Fibroblast of peridontal ligament (primary cell): ENCODE results near the gene TSPAN9.
A peak's percentile ranks its signal among the peaks of the same experiment; 100 is the strongest.

Experiments used
- DNase-seq: peaks from one replicate; pipeline ENCODE4 v3.0.0-alpha.2; 2010; ENCODE audit errors: extremely low read depth

TSPAN9 gene

GRCh38 chr12:3078086-3078820, 1.1 kb downstream of the TSPAN9 start:
- DNase-seq = no peak

- no peak for DNase-seq
These were observed 3.9 kb downstream of the TSPAN9 start for GRCh38 chr12:3081091-3081490.

- no peak for DNase-seq
These were observed 4.7 kb downstream of the TSPAN9 start for GRCh38 chr12:3081886-3082285.

DNA sequence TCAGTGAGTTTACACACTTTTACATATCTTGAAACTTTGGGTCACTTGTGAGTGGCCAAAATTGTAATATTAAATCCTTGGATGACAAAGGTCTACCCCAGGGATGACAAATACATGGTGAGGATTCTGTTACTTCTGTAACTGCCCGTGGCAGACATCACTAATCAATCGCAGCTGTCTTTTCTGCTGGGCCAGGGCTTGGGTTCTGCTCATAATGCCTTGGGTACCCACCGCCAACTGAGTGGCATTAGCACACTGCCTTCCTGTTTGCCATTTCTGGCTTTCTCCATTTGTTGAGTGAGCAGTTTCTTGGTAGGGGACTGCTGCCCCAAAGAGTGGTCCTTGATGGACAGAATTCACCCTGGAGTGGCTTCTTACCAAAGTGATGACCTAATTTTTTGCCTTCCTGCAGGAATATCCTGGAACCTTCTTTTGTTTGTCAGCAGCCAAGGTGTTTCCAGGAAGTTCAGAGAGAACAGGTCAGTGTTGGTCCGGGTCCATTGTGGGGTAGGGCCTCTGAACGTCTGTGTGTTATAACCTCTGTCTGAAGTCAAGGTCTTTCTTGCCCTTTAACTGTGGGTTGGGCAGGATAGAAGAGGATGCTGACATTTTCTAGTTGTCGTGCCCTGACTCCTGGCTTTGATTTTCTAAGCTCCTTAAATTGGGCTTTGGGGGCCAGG, 6.2 kb downstream of the TSPAN9 start:
- DNase-seq = no peak

DNA sequence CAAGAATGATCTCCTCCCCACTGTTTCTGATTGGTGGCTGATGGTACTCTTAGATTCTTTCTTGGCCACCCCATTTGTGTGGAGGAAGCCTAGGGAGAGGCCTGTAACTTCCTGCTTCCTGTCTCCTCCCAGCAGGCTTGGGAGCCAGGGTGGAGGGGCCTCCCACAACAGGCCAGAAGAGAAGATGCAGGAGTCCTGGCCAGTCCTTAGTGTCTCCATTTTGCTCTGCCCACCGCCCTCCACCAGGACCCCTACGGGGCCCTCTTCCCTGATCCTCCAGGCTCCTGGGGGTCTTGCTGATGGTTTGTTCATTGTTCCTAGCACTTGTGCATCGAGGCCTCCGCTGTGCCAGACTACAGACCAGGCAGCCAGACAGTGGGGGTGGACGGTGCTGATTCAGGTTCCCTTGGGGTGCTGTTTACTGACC, 6.8 kb downstream of the TSPAN9 start:
- no peak for DNase-seq

DNA sequence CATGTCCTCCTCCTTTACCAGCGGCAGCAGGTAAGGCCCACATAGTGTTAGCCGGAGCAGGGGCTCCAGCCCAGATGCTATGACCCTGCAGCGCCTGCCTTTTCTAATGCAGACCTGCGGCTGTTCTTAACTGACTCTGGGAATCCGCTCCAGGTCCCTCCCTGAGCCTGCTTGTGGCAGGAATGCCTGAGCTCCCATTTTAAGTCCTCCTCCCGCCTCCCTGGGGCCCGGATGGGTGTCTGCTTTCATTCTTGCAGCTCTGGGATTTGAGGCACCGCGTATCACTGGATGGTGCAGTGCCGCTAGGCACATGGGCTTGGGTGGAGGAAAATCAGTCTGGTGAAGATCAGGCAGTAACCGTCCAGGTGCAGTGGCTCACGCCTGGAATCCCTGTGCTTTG, 7.6 kb downstream of the TSPAN9 start:
- no peak for DNase-seq

DNA sequence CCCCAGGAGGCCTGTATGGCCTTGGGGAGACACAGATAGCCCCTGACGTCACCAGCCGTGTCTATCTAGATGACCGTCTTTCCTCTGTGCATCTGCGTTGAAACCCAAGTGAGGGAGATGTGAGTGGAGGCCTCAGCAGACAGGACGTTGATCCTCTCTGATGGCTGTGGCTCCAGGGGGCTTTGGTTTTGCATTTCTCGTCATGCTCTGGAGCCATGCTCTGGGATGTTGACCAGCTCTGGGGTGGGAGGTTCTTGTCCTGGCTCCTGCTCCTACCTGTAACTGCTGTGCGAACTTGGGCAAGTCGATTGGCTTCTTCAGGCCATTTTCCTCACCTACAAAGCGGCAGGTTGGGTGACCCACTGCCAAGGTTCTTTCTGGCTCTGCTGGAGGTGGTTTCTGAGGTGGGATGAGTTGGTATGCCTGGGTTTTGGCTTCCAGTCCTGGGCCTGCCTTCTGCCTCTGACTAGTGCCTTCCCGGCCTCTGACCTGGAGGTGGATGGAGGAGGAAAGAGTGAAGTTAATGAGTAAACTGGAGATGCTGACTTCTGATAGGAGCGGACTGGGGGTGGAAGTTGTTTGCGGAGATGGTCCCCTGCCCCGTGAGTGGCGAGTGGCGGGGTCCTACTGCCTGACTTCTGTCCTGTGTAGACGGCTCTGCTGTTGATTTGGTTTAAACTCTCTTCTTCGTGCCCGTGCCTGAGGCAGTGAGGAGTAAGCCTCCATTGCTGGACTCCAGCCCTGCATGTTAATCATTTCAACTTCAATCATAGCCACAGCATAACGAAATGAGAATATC, 8.4 kb downstream of the TSPAN9 start:
- DNase-seq = no peak

GRCh38 chr12:3086211-3086610, 9.0 kb downstream of the TSPAN9 start:
- DNase-seq = no peak

DNA sequence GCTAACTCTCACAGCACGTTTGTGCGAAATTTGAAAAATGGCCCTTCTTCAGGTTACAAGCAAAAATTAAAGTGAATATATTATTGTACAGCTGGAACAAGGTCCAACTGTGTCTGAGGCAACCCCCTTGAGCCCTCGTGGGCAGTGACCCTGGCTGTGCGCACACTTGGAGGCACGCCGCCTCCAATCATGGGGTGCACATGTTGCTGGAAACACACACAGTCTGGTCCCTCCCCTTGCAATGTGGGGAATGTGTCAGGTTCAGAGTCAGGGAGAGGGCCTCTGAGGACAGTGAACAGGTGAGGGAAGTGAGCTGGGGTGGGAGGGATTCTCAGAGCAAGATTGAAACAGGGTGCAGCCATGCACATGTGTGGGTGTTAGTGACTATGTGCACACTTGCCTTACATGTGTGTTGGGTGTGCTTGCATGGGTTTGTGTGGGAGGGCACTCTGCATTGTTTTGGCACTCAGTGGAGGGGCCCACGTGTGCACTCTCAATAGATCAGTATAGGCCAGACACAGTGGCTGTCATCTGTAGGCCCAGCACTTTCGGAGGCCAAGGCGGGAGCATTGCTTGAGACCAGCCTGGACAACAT, 9.6 kb downstream of the TSPAN9 start:
- no peak for DNase-seq

GRCh38 chr12:3087758-3088650, 10.8 kb downstream of the TSPAN9 start:
- DNase-seq = no peak

GRCh38 chr12:3089588-3089987, 12.4 kb downstream of the TSPAN9 start:
- no peak for DNase-seq

DNA sequence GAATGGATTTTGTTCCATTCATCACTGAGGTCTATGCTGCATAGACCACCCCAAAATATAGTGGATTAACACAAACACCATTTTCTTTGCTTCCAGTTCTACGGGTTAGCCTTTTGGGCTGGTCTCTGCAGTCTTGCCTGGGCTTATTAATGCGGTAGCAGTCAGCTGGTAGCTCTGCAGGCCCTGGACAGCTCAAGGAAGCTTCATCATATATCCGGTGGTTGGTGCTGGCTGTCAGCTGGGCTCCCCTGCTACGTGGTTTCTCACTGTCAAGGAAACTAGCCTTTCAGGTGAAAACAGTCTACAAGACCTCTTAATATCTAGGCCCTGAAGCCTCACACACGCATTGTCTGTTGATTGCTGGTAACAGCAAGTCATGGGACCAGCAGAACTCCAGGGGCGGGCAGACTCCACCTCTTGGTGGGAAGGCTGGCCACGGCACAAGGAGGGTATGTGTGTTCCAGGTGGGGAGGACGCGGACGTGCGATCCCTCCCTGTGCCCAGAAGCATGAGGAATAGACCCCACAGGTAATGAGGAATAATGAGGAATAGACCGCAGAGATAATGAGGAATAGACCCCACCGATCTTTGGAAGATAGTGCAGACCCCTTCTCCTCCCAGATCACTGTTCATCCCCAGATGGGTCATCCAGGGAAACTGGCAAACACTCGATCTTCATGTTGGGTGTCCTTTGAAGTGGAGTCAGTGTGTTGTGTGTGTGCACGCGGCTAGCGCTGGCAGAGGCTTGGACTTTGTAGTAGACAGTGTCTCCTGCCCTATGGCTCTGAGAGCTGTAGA, 13.3 kb downstream of the TSPAN9 start:
- no peak for DNase-seq

GRCh38 chr12:3091038-3091319, 13.8 kb downstream of the TSPAN9 start:
- DNase-seq = no peak

GRCh38 chr12:3091382-3092241, 14.4 kb downstream of the TSPAN9 start:
- DNase-seq = no peak

DNA sequence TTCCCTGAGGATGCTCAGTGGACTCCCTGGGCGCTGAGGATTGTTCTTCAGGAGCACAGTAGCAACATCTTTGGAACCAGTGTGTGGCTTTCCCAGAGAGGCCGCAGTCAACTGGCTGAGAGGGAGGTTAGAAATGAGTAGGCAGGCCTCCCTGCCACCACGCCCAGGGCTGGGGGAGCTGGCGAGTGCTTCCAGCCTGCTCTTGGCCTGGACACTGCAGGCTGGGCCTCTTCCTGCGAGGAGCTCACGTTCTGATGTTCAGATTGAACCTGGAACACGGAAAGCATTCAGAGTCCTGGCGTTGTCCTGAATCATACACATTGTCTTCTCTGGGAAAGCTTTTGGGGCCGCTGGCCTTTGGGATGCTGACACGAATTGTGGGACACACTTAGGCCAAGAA, 15.6 kb downstream of the TSPAN9 start:
- no peak for DNase-seq

GRCh38 chr12:3097186-3097804, 20.1 kb downstream of the TSPAN9 start:
- peak; percentile 65 for DNase-seq

DNA sequence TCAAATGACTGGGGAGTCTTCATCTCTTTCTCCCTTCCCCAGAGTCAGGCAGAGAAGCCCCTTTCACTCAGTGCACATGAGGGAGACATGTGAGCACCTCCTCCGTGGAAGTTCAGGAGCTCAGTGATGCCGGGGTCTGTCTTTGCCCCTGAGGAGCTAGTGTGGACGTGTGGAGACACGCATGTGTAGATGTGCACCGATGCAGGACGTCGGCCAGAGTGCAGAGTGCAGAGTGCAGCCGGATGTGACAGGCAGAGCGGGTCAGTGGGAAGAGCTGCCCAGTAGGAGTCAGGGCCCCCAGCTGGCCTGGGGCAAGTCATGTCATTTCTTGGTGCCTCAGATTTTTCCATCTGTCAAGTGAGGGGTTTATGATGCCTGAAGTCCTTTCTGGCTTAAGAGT, 20.7 kb downstream of the TSPAN9 start:
- no peak for DNase-seq

GRCh38 chr12:3098436-3098835, 21.3 kb downstream of the TSPAN9 start:
- no peak for DNase-seq

GRCh38 chr12:3099146-3099545, 22.0 kb downstream of the TSPAN9 start:
- DNase-seq = no peak
